HG03175 (cell line): Measurements from ENCODE around the gene ANXA1.

Experiments
- ATAC-seq: cut with Tn5 transposase; IDR thresholded peaks from one replicate; pipeline ENCODE4 v1.9.1; 2021; ENCODE audit warnings: mild to moderate bottlenecking, moderate library complexity; ENCODE audit not compliant: unreplicated experiment

Gene ANXA1, protein sequence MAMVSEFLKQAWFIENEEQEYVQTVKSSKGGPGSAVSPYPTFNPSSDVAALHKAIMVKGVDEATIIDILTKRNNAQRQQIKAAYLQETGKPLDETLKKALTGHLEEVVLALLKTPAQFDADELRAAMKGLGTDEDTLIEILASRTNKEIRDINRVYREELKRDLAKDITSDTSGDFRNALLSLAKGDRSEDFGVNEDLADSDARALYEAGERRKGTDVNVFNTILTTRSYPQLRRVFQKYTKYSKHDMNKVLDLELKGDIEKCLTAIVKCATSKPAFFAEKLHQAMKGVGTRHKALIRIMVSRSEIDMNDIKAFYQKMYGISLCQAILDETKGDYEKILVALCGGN

DNA sequence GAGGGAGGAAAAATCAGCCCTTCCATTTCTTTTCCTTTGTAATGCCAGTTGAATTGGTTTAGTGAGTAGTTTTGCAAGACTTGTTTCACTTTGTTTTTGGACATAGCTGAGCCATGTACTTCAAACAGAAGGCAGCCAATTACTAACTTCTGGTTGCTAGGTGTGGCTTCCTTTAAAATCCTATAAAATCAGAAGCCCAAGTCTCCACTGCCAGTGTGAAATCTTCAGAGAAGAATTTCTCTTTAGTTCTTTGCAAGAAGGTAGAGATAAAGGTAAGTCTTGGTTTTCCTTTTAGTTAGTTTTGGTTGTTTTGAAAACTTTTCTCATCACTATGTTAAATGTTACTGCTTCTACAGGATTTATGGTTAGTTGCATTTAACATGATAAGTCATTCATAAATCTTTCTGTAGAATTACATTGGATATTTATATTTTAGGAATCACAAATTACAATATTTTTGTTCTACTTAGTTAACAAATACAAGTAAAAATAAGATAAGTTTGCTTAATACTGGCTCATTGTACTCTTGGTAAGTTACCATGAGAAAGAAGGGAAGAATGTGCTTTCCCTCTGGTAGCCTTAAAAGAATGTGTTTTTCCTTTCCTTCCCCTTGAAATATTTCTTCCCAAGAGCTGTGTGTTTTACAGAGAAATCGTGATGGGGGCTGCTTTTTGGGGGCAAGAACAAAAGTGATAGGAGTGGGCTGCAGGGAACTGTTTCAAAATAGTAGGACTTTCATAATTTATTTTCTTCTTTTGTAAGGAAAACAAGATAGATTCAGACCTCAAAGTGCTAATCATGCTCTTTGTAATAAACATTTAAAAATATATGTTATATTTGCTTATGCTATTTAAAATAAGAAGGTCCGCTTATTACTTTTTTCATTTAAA, at the start of gene ANXA1:
TSS of gene ANXA1 (plus strand) at position 213 of the 890 bp plus-strand sequence. CDS start 6,671 bp downstream, outside the sequence.
- ATAC-seq: no peak

DNA sequence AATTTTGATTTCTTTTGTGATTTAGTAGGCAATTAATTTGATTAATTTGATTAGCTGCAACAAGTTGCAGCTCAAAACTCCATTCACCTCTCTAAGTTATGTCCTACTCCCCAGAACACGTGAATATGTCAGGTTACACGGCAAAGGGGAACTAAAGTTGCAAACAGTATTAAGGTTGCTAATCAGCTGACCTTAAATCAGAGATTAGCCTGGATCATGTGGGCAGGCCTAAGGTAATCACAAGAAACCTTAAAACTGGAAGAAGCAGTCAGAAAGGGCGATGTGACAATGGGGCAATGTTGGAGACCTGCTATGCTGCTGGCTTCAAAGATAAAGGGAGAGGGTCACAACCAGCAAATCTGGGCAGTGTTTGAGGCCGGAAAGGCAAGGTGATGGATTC, 47.3 kb upstream of the ANXA1 start:
- ATAC-seq: no peak

DNA sequence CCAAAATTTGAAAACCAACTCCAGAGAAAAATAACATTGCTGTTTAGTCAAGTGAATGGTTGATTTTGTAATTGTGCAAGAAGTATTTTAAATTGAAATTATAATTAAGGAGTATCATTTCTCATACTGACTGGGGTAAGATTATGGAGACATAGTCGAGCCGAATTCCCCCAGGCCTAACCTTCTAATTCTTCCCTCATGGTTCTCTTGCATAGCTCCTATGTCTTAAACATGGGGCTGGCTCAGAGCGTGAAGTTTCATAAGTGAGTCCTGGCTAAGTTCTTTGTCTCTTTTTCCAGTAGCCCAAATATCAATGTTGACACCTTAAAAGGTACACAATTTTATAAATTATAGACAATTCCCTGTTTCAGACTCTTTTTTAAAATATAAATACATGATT, 46.7 kb upstream of the ANXA1 start:
- no peak for ATAC-seq

DNA sequence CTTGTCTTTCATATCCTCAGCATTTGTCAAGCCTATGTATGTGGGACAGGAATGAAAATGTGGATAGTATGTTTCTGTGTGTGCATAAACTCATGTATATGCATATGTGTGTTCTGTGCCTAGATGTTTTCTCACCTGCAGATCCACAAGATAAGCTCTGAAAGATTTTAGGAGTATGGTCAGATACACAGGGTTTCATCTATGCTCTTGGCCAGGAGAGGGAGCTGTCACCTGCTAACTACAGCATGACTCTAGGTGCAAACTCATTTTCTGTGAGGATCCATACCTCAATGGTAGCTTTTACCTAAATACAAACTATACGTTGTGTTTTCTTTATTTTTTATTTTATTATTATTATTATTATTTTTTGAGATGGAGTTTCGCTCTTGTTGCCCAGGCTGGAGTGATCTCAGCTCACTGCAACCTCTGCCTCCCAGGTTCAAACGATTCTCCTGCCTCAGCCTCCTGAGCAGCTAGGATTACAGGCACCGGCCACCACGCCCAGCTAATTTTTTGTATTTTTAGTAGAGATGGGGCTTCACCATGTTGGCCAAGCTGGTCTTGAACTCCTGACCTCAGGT, 44.1 kb upstream of the ANXA1 start:
- ATAC-seq: peak; percentile 97

DNA sequence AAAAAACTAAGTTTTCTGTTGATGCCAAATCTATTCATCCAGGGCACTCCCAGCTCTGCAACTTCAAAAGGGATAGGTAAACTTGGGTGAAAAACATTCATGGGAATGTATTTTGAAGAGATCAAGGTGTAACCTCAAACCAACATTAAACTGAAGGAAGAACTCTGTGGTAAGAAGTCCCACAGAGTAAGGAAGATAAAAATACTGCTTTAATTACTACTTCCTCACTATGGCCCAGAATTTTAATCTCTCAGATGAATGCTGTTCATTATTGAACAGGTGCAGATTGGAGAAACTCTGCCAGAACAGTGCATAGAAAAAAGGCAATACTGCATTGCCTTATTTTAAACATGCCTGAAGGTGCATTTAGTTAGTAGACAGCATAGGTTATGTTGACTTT, 37.6 kb upstream of the ANXA1 start:
- ATAC-seq: no peak

DNA sequence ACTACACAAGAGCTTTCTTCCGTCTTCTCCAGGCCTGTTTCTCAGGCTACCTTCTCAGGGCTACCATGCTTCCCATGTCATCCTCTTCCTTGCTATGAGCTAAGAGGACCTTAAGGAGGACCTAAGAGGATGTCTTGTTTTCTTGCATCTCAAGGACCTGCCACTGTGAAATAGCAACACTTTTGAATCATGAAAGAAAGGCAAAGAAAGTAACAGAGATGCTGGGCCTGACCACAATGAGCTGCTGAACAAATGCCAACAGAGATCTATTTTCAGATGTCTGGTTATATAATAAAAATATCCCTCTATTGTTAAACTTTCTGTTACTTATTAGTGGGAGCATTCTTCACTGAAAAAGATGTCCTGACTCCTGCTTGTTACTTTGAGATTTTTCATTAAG, 36.7 kb upstream of the ANXA1 start:
- ATAC-seq: no peak

DNA sequence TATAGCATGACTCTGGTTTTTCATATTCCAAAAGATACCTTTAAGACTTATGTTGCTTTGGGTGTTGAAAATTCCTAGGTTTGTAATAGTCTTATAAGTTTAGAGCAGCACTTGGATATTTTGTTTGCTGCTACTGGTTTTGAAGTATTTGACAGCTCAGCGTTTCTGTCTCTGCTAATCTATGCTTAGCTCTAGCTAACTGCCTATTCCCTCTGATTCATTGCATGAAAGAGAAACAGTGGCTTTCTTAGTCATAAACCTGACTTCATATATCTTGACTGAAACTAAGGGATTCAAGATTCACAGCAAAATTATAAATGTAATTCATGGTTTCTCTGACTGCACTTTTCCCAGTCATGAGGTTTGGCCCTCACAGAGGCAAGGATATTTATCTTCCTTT, 35.6 kb upstream of the ANXA1 start:
- ATAC-seq: no peak

DNA sequence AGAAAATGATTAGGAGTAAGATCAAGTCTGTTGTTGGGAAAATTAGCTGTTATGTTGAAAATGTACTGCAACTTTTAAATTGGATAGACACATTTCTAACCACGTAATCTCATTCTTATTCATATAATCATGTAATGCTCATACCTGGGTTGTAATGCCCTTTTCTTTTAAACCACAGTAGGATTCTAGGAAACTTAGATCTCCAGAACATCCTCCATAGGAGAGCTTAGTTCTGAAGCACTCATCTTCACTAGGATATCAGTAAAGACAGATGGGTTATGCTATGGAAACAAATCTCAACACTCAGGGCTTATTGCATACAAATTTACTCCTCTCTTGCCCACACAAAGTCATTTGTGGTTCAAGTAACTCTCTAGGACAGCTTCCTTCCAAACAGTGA, 34.8 kb upstream of the ANXA1 start:
- no peak for ATAC-seq

DNA sequence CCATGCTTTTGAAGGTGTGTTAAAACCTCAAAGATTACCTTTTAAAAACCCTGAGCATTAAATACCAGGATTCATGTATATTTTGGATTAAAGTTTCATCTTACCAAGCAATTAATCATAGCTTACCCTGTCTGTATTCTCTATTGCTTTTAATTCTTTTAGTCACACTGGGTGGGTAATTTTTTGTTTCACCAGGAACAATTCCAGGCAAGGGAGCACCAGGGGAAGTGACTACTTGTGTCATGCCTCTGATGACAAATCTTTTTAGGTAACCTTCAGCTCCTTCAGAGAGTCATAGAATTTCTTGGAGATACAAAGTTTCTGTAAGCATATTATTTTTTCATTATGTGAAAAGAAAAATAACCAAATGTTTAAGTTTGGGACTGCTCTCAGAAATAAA, 33.4 kb upstream of the ANXA1 start:
- ATAC-seq: no peak

DNA sequence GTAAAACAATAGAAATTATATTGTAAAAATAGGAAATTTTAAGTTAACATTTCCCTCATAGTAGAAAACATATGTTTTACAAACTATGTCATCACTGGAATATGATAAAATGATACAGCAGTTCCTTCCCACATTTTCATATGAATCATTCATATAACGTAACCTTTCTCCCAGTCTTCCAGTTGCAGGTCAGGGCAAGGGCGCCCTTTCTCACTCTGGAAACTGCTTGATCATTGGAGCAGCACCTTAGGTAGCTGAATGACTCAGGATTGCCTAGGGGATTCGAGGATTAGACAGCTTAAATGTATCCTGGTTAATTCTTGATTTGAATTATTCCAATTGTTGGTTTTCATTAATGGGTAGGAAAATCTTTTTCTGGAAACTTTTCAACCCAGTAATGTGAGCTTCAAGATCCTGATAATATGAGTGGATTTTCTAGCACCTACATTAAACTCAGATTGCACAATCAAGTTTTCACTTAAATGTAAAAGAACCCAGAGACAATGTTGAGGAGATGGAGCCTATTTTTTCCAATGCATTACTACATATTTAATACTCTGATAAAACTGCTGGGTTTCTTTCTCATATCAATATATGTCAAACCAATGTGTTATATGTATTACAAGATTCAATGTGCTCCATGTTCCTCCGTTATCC, 32.6 kb upstream of the ANXA1 start:
- no peak for ATAC-seq

DNA sequence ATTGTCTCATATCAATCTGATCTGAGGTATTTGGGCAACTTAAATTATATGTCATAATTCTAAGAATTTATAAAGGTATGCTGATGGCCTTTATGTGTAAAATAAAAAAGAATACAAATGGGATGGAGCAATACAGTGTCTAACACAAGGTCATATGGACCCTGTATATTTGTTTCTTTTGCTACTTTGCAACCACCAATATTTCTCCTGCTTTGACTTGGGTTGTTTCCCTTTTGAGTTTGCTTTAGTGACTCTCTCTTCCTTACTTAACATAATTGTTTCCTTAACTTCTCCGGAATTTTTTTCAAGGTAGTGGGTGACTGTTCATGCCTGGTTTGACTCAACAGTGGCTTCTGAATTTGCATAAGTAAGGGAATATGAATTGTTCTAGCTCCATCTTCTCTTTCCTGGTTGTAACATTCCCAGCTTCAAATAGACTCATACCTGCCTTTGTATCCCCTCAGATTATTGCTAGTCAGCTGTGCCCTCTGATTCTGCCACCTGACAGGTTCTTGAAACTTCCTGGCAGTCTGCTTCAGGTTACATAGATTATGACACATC, 30.2 kb upstream of the ANXA1 start:
- no peak for ATAC-seq

DNA sequence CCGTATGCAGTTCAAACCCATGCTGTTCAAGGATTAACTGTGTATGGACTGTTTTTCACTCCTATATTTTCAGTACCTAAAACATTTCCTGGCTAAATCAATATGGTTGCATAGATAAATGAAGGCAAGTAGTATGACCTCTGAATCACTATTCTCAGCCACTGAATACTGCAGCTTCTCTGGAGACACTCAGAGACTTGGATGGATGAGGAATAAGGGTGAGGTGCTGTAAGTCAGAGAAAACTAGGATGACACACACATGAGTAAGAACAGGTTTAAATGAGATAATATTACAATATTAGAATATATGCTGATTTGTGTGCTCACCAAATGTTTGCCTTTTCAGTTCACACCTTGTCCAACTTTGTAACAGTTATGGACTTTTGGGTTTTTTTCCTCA, 26.0 kb upstream of the ANXA1 start:
- no peak for ATAC-seq

DNA sequence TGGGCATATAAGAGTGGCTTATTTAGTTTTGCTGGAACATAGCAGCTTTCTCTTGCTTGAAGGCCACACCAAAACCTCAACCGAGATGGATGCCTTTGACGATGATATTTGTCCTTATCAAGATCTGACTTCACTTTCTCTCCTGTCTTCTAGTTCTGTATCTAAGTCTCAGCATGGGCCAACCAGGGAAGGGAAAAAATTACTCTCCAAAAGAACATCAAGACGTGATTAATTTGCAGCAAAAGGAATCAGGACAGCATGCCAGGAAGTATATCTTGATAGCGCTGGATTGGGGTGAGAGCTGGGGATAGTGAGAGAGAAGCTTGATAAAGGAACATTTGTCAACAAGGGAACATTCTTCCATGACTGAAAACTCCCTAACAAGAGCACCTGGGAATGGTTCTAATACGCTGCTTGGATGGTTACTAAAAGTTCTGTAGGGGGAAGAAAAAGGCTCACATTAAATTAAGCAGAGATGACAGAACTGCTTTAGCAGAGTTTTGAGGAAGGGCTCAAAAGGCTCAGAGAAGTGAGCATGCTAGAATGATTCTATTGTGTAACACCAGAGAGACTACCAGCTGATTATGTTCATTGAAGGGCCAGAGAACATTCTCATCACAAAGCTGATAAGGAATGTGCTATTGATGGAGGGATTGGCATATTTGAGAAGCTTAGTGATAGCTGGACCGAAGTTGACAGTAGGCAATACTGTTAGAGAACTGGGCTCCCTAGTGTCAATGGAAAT, 21.6 kb upstream of the ANXA1 start:
- no peak for ATAC-seq

DNA sequence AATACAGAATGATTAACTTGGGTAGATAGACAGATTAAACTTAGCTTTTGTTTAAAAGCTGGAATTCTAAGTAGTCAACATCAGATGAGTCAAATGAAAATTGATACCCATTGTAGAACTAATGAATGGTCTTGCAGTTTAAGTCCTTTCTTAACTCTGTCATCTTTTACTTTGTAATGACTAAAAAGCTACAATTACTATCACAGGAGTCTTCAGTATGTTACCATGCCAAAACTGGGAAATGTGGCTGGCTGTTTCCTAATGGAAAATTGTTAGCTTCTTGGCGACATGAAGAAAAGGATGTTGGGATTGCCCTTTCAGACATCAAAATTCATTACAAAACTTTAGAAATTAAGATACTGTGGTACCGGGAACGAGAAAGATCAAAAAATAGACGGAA, 20.2 kb upstream of the ANXA1 start:
- no peak for ATAC-seq

DNA sequence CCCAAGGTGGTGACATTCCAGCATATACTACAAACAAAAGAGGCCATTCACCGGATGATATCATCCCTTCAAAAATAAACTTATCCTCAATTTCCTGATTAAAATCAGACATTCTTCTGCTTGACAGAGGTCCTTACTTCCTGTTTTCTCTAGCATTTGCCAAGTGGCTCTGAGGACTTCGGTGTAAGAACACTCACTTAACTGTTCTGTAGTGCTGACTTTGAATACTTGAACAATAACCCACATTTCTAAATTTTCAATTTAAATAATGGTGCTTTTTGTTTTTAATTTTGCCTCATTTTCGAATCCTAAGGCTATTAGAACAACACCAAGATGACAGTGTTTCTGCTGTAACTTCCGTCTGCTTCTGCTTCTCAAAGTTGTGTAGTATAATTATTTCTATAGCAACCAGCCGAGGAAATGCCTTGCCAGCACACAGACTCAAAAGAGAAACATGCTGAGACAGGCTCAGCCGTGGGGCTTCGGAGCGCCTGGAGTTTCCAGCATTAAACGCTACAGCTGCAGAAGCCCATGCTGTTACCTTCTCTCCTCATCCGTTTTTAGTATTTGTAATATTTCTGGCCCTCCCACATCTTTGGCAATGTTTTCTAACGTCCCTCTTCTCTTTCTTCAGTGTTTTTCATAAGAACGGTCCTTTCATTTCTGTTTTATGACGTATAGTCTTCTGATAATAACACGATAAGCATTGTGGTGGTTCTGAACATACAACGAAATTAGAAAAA, 19.5 kb upstream of the ANXA1 start:
- ATAC-seq: peak; percentile 94

DNA sequence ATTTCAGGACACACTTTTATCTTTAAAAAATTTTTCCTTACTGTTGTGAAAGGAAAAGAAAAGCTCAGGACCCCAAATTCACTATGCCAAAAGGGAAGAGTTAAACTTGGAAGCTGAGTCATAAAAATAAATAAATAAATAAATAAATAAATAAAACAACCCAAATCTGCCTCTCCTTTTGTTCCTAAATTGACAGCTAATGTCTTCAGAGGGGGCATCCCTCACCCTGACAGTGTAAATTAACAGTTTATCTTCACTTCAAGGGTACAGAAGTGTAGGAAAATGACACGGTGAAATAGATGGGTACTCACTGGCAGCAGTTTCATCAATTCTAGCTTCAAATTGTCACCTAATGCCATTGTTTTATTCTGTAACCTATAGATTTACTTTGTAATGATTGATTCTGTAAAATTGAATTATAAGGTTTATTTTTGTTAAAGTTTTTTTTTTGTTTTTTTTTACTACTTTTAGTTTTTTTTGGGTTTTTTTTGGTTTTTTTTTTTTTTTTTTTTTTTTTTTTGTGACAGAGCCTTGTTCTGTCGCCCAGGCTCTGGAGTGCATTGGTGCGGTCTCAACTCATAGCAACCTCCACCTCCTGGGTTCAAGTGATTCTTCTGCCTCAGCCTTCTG, 18.5 kb upstream of the ANXA1 start:
- no peak for ATAC-seq

DNA sequence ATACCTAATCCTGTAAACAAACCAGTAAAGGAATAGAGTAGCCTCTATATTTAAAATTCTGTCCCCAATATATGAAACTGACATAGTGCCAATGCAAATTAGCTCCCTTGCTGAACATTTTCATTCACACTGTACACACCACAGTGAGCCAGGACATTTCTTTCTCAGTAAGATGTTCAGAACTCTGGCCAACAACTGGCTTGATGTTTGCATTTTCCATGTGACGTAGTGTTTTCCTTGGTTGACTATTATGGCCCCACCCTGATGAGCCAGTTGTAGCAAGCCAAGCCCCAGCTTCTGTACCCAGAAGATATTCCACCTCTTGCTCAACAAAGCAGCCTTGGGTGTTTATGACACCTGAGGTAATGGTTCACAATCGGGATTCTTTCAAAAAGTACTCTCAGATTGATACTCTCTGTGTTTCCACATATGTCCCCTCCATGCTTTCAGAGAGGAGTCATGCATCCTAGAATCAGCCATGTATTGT, 17.7 kb upstream of the ANXA1 start:
- ATAC-seq: peak; percentile 35

DNA sequence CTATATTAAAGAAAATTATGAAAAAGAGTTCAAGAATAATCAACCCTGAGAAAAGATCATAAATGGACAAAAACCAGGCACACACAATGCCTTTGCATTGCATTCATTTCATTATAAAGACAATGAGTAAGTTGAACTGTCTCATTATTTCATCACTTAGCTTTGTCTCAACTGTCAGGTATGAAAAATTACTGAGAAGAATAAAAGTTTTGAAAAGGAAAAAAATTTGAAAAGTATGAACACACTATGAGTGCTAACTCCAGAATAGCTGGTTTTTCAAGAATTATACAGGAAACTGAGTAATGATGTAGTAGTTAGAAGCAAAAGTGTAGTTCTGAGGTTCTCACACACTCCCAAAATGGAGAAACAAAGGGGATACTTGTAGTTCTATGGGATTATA, 16.3 kb upstream of the ANXA1 start:
- ATAC-seq: no peak

DNA sequence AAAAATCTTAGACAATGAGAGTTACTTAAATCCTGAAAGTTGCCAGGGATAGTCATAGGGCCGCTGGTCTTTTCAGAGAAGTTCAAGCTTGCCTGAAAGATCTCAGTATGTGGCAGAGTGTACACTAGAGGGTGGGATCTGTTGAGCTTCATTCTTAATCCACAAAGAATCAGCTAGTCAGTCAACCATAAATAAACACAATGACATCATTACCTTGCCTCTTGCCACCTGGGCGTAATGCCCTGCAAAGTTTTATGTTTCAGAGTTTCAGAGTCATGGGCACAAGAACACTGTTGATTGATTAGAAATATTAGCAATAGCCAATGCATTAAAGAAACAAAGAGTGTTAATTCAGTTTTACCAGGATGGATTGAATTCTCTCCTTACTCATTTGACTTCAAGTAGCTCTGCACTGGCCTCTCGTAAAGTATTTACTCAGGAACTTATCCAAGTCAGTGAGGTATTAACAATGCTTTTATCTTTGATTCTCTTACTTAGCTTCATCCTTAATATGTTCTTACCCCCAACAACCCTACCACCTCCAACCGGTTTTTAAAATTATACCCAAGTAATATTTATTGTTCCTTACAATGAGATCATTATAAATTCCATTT, 14.3 kb upstream of the ANXA1 start:
- ATAC-seq: no peak
